Activated CD4-positive, CD25-positive, alpha-beta regulatory T cell treated with anti-CD3 and anti-CD28 coated beads, Interleukin-2, amount 50 U/mL, for 16 hours (primary cell): ENCODE results near the gene SRMS.

ENCODE experiments used
- DNase-seq: peaks from one replicate; pipeline ENCODE4 v3.0.0-alpha.2; 2020; ENCODE audit warnings: low read depth, low spot score

The SRMS gene

DNA sequence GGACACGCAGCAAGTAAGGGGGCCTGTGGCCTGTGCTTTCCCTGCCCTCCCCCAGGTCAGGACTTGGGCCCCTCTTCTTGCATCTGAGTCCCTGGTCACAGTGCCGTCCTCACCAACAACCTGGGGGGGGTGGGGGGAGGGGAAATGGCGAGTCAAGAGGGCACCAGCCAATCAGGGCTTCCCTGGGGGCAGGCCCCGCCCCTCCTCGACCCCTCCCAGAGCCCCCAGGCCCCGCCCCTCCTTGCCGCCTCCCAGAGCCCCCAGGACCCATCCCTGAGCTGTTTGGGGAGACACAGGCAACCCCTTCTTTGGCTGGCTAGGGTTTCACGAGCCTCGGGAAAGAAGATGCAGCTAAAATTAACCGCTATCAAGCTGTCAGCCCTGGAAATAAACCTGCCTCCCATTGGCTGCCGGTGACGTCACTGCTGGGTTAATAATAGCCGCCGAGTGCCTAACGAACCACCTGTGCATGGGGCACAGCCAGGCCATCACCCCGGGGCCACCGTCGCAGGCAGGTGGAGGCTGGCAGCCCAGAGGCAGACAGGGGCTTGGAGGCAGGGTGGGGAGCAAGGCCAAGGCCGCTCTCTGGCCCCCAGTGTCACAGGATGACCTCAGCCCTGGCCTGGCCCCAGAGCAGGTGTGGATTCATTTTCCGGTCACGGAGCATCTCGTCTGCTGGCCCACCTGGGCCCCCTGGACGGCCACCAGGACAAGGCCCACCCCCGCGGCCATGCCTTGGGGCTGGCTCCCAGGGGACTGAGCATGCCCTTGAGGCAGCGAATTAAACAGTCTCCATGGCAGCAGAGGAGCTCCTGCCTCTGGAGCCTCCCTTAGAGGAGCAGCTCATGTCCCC is 45.5 kb downstream of the SRMS start:
- no peak for DNase-seq

DNA sequence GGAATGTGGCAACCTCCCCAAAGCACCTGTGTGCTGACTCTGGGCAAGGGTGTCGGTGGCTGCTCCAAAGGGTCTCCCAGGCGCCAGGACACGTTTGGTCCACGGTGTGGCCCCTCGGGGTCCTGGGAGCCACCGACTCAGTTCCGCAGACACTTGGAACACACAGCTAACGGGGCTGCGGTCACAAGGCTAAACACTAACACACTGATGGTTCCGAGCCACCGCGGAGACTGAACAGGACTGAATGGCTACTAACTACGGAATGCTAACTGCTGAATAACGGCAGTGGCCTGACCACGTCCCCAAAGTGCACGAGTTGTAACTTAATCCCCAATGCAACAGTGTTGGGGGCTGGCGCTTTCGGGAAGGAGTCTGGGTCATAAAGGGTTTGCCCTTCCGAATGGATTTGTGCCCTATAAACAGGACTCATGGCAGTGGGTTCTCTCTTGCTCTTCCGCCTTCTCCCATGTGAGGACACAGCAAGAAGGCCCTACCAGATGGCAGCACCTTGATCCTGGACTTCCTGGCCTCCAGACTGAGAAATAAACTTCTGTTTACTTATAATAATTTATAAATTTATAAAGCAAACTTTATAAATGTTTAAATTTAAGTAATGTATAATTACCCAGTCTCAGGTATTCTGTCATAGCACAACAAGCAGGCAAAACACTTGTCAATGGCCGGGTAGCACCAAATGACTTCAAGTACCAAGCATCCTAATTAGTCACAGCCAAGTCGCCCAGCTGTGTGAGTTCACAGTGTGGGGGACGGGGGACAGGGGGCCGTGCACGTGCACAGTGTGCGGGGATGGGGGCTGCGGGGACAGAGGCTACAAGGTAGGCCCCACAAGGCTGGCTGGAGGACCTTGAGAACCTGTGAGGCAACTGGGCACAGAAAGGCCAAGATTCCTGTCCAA is 46.4 kb downstream of the SRMS start:
- DNase-seq = no peak

DNA sequence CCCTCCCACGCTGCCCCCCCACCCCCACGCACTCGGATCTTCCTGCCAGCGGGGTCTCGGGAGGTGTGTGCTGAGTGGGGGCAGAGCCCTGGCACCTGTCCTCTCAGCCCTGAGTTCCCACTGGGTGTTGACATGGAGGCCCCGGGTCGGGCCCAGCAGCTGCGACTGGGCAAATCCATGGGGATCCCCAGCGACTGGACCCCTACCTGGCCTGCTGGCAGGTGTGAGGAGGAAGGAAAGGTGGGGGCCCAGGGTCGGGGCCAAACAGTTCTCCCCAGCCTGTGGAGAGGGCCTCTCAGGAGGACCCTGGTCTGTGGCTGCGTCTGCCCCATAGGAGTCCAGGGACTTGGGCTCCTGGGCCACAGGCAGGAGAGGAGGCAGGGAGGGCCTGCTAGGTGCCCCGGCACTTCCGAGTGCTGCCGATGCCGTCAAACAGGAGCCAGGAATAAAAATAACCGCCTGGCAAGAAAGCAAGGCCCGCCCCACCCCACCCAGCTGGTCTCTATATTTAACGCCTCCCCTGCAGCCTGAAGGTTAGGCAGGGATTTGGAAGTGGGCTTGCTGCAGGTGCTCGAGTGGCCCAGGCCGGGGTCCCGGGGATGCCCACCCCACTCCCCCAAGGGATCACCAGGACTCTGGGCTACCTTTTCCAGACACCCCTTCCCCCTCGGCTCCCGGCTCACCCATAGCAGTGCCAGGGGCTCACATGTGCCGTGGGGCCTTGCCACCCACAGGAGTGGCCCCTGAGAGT is 47.2 kb downstream of the SRMS start:
- no peak for DNase-seq

DNA sequence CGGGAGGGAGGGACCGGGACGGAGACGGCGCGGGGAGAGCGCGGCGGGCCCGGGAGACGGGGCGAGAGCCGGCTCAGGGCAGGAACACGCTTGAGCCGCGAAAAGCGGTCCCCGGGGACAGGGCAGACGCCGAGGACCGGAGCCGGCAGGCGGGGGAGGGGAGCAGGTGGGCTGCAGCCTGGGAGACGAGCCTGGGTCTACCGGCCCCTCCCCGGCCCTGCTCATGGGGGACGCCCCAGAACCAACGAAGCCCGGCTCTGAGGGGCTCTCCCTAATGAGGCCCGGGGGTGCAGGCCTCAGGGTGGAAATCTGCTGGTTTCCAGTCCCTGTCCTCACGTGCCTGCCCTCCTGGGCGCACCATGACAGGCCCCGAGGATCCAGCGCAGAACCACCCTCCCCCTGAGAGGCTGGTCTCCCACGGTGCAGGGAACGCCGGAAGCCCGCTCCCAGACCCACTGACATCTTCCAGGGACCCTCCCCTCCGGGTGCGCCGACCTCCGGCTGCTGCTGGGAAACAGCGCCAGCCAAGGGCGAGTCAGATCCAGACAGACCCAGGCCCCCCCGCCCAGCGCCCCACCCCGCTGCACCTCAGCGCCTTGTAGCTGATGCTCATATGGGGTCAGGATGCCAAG is 48.1 kb downstream of the SRMS start:
- no peak for DNase-seq

DNA sequence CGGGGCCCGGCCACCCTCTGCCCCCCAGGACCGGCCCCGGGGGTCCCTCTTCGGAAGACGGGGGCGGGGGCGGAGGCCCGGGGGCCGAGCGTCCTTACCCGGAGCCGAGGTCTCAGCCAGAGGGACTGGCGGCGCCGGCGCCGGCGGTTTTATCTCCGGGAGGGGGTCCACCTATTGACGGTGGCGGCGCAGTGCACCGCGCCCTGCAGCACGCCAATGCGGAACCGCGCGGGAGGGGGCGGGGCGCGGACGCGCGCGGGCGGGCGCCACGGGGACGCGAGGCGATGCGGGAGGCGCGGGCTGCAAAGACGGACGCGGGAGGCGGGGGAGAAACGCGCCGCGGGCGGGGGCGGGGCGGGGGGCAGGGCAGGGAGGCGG is 48.6 kb downstream of the SRMS start, which contains the start of gene EEF1A2:
Gene EEF1A2, minus strand, starts transcription at position 124 of the 378 bp plus-strand sequence. CDS start 1,320 bp downstream, outside the sequence.
- no peak for DNase-seq

DNA sequence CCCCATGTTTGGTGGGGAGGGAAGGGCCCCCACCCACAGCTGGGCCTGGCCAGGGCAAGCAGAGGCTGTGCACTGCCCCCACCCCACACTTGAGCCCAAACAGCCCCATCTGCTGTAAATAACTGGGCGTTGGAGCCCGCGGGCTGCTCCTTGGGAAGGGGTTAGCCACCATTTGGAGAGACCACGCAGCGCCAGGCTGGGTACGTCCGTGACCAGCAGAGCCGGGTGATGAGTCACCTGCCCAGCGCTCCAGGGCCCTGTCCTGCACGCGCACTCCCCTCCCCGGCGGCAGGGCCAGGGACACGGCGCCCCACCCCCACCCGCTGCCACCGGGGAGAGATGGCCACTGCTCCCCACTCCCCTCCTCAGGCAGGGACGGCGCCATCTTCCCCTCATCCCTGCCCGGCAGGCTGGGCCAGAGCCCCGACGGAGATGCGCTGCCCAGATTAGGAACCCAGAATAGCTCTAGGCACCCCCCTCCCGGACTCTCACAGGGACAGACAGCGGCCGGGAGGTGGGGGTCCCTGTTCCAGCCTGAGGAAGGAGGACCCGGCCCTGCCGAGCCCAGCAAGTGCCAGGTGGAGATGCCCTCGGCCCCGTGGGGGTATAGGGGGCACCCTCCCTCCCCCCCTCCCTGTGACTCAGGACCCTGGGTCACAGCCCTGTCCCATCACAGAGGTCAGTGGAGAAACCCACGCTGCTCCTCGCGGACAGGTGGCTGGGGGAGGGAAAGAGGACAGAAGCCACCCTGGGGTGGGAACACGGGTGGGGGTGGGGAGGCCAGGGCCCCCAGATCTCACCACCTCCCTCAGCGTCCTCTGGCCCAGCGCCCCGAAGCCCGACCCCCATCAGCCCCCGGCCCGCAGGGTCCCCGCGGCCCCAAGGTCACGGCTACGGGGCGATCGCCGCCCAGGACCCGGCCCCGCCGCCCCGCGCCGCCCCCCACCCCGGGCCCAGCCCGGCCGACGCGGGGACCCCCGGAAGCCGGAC is 49.3 kb downstream of the SRMS start:
- DNase-seq = no peak

DNA sequence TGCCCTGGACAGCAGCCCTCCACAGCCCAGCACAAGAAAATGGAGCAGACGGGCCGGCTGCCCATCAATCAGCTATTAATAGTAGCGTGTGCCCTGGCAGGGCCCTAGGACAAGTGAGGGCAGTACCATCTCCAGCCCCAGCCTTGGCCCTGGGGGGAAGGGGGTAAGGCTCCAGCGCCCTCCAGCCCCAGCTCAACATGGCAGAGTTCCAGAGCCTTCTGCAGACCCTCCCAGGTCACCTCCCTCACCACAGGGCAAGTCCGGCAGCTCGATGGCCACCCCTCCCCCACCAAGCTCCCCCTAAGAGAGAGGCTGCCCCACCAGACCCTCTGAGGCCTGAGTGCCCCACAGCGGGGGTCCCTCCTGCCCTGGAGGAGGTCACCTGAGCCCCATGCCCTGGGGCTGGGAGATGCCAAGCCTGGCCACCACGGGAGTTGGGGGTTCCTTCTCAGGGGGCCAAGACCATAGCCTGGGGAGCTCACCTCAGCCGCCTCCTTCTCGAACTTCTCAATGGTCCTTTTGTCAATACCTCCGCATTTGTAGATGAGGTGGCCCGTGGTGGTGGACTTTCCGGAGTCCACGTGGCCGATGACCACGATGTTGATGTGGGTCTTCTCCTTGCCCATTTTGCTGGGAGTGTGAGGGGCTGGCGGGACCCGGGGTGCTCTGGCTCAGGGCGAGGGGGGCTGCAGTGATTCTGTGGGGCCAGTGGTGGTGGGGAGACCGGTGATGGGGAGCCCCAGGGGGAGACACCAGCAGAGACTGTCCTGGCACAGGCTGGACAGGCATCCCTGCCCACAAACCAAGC is 50.2 kb downstream of the SRMS start:
- no peak for DNase-seq

DNA sequence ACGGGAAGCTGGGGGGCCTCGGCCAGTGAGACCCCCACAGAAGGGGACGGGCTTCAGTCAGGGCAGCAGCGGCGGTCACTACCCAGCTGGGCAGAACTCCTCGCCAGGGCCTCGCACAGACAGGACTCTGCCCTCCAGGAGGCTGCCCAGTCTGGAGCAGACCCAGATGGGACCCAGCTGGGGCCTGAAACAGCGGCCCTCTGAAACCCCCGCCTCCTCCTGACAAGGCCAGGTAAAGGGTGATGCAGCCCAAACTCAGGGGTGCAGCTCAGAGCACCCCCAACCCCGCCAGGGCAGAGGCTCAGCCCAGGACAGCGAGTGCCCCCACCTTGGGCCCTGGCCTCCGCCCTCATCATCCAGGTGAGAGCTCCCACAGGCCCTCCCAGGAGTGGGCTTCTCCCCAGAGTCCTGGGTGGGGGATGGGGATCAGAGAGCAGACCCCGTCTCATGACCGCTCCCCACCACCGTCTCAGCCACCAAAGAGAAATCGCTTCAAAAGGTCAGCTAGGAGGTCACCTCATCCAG is 50.9 kb downstream of the SRMS start:
- DNase-seq = no peak

DNA sequence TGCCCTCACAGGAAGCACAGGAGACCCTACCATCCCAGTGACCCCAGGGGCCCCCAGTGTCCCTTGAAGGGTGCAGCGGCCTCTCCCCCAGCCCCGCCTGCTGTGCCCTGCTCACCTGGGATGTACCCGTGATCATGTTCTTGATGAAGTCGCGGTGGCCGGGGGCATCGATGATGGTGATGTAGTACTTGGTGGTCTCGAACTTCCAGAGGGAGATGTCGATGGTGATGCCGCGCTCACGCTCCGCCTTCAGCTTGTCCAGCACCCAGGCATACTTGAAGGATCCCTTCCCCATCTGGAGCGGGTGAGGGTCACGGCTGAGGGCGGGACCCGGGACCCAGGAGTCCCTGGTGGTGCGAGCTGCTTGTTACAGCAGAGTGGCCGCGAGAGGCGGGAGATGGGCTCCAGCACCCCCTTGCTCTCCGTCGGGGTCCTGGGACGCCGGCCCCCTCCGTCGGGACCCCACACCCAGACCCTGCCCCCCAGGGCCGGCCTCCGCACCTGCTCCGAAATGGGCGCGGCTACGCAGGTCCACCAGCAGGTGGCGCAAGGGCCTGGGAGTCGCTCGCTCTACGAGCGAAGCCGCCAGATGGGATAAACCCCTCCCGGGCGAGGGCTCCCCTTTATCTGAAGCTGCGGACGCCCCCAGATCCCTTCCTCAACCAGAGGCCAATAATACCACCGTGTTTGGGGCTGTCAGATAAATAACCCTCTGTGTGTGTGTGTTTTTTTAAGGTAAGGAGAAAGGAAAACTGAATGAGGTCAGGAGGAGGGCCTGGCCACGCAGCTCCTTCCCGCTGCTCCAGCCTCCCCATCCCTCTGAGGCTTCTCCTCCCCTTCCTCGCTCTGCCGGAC is 51.6 kb downstream of the SRMS start:
- peak; percentile 61 for DNase-seq

DNA sequence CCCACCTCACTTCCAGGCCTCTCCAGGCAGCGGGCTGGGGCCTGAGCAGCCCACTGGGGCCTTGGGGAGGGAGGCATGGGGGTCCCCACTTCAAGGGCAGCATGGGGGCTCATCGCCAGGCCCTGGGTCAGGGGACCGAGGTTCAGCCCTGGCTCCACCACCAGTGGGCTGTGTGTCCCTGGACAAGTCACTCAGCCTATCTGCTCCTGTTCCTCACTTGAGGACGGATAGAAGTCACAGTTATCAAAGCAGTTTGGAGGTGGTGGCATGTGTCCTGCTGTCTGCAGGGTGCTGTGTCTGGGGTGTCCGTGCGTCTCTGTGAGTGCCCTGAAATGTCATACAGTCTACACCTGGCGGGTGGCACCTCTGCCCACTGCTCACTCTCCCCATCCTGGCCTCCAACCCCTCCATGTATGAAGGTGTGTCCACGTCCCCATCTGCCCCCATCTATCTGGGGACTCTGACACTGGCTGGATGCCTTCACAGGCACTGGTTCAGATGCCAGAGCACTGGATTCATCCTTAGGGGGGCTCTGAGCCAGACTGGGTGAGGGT is 52.3 kb downstream of the SRMS start:
- no peak for DNase-seq

DNA sequence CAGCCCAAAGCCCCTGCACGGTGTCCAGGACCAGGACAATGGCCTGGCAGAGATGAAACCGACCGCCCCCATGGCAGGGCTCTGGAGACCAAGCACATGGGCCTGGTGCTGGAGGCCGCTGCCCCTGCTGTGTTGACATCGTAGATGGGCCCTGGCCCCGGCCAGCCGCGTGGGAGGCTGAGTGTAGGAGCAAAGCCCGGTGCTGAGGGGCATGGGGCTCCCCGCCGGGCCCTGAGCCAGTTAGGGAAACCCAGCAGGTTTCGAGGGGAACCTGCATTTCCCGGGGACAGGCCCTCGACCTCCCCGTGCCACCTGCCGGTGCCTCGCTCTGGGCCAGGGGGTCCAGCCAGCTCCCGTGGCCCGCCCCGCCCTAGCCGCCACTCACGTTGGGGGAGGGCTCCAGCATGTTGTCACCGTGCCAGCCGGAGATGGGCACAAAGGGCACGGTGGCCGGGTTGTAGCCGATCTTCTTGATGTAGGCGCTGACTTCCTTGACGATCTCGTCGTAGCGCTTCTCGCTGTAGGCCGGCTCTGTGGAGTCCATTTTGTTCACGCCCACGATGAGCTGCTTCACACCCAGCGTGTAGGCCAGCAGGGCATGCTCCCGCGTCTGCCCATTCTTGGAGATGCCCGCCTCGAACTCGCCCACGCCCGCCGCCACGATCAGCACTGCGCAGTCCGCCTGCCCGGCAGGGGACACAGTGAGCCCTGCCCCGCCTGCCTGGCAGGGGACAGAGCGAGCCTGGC is 53.0 kb downstream of the SRMS start:
- DNase-seq = no peak

DNA sequence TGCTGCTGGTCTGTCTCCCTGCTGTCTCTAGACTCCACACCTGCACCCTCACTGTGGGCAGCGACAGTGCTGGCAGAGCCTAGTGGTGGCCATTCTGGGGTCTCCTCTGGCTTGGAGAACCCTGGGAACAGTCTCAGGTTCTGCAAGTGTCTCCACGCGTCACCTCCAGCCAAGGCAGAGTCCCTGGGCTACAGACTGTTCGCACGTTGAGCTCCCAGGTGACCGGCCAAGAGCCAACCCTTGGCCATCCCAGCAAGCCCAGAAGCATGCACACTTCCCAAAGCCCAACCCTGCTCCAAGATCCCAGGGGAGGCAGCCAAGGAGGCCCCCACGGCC is 53.5 kb downstream of the SRMS start:
- DNase-seq = no peak

DNA sequence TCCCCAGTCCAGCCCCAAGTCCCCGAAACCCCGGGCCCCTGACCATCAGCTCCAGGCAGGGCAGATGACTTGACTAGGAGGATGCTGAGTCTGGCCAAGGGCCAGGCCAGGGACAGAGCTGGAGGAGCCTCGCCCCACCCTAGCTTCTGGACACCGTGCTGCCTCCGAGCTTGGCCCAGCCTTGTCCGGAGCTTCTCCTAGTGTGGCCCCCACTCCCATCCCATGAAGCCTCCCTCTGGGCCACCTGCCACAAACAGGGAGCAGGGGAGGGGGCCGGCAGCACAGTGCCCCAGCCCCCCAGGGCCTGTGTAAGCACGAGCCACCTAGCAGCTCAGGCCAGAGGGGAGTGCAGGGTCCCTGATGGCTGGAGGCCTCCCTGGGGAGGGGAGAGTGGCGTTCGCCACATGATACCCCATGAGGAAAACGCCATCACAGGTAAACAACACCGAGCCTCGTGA is 54.0 kb downstream of the SRMS start:
- no peak for DNase-seq

DNA sequence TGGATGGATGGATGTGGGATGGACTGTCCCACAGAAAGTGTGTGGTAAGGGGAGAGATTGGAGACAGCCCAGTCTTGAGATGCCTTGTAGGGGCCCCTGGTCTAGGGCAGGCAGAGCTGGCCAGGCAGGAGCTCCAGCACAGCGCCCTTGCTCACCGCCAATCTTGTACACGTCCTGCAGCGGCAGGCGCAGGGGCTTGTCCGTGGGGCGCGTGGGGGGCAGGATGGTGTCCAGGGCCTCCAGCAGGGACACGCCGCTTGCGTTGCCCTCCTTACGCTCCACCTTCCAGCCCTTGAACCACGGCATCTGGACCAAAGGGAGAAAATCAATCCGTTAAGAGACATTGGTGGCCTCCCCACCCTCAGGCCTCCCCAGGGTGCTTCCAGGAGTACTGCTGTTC is 54.6 kb downstream of the SRMS start:
- no peak for DNase-seq

DNA sequence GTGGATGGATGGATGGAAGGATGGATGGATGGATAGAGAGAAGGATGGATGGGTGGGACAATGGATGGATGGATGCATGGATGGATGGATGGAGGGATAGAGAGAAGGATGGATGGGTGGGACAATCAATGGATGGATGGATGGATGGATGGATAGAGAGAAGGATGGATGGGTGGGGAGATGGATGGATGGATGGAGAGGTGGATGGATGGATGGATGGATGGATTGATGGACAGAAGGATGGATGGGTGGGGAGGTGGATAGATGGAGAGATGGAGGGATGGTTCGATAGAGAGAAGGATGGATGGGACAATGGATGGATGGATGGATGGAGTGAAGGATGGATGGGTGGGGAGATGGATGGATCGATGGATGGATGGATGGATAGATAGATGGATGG is 55.0 kb downstream of the SRMS start:
- no peak for DNase-seq

DNA sequence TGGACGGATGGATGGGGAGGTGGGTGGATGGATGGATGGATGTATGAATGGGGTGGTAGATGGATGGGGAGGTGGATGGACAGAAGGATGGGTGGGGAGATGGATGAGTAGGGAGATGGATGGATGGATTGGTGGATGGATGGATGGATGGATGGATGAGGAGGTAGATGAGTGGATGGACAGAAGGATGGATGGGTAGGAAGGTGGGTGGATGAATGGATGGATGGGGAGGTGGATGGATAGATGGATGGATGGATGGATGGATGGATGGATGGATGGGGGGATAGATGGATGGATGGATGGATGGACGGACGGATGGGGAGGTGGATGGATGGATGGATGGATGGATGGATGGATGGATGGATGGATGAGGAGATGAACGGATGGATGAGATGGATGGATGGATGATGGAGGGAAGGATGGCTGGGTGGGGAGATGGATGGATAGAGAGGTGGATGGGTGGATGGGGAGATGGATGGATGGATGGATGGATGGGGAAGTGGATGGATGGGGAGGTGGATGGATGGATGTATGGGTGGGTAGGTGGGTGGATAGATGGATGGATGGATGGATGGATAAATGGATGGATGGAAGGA is 55.8 kb downstream of the SRMS start:
- no peak for DNase-seq

DNA sequence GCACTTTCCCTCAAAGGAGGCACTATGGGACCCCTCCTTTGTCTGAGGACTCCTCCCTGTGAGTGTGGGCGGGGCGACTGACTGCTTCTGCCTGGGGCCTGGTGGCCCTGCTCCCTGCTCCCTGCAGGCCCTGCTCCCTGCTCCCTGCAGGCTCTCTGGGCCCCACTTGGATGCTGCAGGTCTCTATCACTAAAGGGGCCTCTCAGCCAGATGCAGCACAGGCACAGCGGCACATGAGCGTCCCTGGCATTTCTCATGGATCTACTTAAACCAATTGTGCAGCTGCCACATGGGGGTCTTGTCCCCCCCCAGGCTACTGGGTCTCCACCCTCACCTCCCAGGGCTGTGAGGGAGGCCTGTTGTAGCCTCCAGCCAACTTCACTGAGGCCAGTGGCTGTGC is 56.5 kb downstream of the SRMS start:
- no peak for DNase-seq
